Measurements from ENCODE around the gene TMX2. TPM values are rescaled to one million over a fixed set of nuclear protein-coding genes. Genes with fewer than 3 reads are reported as not detected.
A peak's percentile ranks its signal among the peaks of the same experiment; 100 is the strongest.

TMX2 gene
- total RNA-seq, 1 experiment from 2014 or later = 93.9 TPM

- no TSS peak for BruUV-seq (replicated peaks)
- Histone ChIP-seq H3K79me2 (ENCODE audit: insufficient read depth, low read length) (no peaks in the 10 kb centered on the region; the same call in 1 of the 2 replicates), H3K9me2 (ENCODE audit: insufficient read depth) (no peaks in the 10 kb centered on the region), H3K27ac (ENCODE audit: low read depth, low read length) (no peak overlapping the region), H4K20me1 (ENCODE audit: insufficient read depth) (no peaks in the 10 kb centered on the region), H3K4me2 (ENCODE audit: low read length) (no peak overlapping the region), H3K9ac (ENCODE audit: low read length) (no peak overlapping the region), H3K27me3 (ENCODE audit: insufficient read depth, low read length) (no peaks in the 10 kb centered on the region), H2AFZ (ENCODE audit: low read depth, low read length, poor library complexity, severe bottlenecking) (no peak overlapping the region), H3K9me3 (ENCODE audit: control insufficient read depth in 1 of 2, insufficient read depth in 1 of 2, low read depth in 1 of 2, low read length in 2 of 2) (no peaks in the 10 kb centered on the region), H3K36me3 (ENCODE audit: control insufficient read depth in 1 of 2, insufficient read depth in 2 of 2, low read length in 2 of 2) (peaks cover 37 to 46% of the 10 kb centered on the region in 2 experiments), H3K4me3 (replicated peaks in 1 of 2; ENCODE audit: low read depth in 1 of 2, low read length in 2 of 2) (no peak overlapping the region), H3K4me1 (ENCODE audit: control insufficient read depth in 1 of 2, insufficient read depth in 2 of 2, low read length in 2 of 2) (no peaks in the 10 kb centered on the region)
- ATAC-seq (peak; percentile 42; the same call in 1 of the 2 replicates), DNase-seq (ENCODE audit: low read depth, low spot score) (no peak)
- ChIA-PET POLR2A (no interaction called here), CTCF (no interaction called here), RAD21 (ENCODE audit: low non-redundant PET in 1 of 2, low total read pairs in 2 of 2, uncharacterized antibody in 2 of 2, unreplicated experiment in 2 of 2) (no interaction called here)
- TF ChIP-seq ZFX (IDR thresholded peaks at IDR 0.05) (no peak), YY1 (IDR thresholded peaks at IDR 0.05; ENCODE audit: extremely low read depth, insufficient replicate concordance, low read depth, low read length) (no peak), EZH2 (IDR thresholded peaks at IDR 0.05) (no peak), CTCF (IDR thresholded peaks at IDR 0.05 in 2 of 3, conservative IDR thresholded peaks at IDR 0.05 in 1 of 3; ENCODE audit: borderline replicate concordance in 1 of 3, insufficient read depth in 1 of 3, low read depth in 2 of 3, low read length in 2 of 3) (0 out of 6 replicates have a peak, but pooled peaks of 2 of the 3 experiments have one; percentile 7 to 24), SIN3A (IDR thresholded peaks at IDR 0.05; ENCODE audit: low read depth) (no peak), ELF1 (IDR thresholded peaks at IDR 0.05; ENCODE audit: borderline replicate concordance, low read depth) (no peak), MAX (IDR thresholded peaks at IDR 0.05) (no peak), ZNF274 (IDR thresholded peaks at IDR 0.05; ENCODE audit: low read depth, low read length) (no peak)
- intact Hi-C loops (cut with micrococcal nuclease) = no loop called here
Measured at GRCh38 chr11:57700425-57700824, 12.0 kb upstream of the TMX2 start.
